Stimulated activated CD4-positive, alpha-beta T cell treated with anti-CD3 and anti-CD28 coated beads, Interleukin-15, amount 100 ng/mL, for 24 hours (primary cell): ENCODE measurements around the gene PIWIL4.

Experiments
- DNase-seq: peaks from one replicate; pipeline ENCODE4 v3.0.0-alpha.2; 2020

PIWIL4 gene

DNA sequence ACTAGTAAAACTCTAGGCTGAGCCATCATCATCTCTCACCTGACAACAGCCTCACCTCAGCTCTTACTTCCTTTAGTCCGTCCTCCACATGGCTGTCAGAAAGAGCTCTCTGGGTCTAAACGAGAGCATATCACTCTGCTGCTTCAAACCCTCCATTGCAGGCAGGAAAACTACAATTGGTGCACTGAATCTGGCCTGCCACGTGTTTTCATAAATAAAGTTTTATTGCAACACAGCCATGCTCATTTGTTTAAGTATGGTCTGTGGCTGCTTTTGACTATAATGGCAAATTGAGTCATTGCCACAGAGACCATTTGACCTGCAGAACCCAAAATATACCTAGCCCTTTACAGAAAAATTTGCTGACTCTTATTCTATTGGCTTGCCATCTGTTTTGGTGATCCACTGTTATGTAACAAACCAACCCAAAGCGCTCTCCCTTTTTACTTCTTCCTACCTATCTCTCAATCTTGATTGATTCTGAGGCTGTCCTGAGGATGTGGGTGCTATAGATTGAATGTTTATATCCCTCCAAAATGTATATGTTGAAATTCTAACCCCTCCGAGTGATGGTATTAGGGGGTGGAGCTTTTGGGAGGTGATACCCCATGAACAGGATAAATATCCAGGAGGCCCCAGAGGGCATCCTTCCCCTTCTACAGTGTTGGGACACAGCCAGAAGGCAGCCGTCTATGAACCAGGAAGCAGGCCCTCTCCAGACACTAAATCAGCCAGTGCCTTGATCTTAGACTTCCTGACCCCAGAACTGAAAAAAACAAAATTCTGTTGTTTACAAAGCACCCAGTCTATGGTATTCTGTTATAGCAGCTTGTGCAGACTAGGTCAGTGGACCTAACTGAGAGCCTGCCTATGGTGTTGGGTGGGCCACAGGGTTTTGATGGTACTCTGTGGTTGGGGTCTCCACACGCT, 99.9 kb downstream of the PIWIL4 start:
- DNase-seq = no peak

DNA sequence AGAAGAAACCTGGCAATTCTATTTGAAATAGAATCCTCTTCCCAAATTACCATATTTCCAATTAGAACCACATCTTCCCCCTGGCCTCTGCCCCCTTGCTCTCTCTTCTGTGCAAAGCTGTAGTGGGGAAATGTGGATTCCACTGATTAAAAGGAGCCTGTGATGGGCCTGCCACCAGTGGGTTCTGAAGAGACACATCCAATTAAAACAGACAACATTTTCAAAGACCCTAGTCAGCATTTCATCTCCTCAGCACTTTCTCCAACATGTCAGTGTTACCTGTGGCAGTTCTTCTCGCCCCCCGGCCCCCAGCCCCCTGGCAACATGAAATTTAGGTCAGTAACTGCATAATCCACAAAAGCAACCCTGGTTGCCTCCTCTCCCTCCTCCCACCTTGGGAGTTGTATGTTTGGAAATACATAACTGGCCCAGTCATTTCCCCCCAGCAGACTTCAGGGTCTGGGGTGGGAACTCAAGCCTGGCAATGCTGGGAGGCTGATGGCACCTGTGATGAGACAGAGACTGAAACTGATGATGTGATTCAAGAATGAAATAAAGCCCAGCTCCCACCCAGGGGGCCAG, 101.1 kb downstream of the PIWIL4 start:
- no peak for DNase-seq

DNA sequence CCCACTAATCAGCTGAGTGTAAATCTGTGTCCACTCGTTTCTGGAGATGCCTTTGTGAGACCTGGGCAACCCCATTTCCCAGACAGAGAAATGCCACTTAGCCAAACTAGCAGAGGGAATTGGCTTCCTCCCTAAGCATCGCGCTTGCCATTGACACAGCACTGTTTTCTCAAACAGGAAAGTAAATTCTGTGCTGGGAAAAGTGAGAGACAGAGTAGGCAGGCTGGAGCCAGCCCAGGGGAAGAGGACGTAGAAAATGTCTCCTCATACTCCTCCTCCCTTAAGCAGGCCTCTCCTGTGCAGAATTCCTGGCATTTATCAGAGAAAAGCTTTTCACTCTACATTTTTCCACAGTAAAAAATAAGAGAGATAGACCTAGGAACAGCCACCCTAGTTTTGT, 101.9 kb downstream of the PIWIL4 start:
- DNase-seq = no peak
